Mucosa of descending colon (tissue), 3 donors: ENCODE results near the gene TAF4. TPM values are rescaled to one million over a fixed set of nuclear protein-coding genes. Genes with fewer than 3 reads are reported as not detected.
"Not testable (repeated sequence)": the region's sequence is repeated elsewhere in the genome, so short reads cannot be mapped to it uniquely, and the experiment has no call there.

Source experiments
- ATAC-seq: fragments of 200-7000 bp; cut with Tn5 transposase; one replicate; pipeline ENCODE4 v1.9.1; 2020; ENCODE audit warnings: mild to moderate bottlenecking, moderate library complexity
- DNase-seq, 3 donors: peaks; one replicate each; pipeline ENCODE4 v3.0.0-alpha.2; 2020
- H3K36me3 ChIP-seq: fragments of 200-600 bp; one replicate; pipeline ENCODE4 v1.8.0; 2021; ENCODE audit warnings: low read depth, mild to moderate bottlenecking
- H3K4me1 ChIP-seq: fragments of 200-600 bp; one replicate; pipeline ENCODE4 v1.8.0; 2021; ENCODE audit warnings: low read depth, mild to moderate bottlenecking
- H3K4me3 ChIP-seq: fragments of 200-600 bp; one replicate; pipeline ENCODE4 v1.8.0; 2021; ENCODE audit warnings: mild to moderate bottlenecking
- H3K9me3 ChIP-seq: fragments of 200-600 bp; one replicate; pipeline ENCODE4 v1.8.0; 2021; ENCODE audit warnings: mild to moderate bottlenecking
- intact Hi-C, 2 donors: fragments of 100-400 bp; cut with DNase I in 1 of 2; cut with micrococcal nuclease in 1 of 2; formaldehyde crosslinking; loops; one replicate each; pipeline versions ENCODE4 v1.11.0 to v1.11.1; 2022; cut with DNase I, micrococcal nuclease
- total RNA-seq, 3 donors: library from RNA; stranded (reverse); fragmentation: NEBNext Ultra II Directional in 2 of 3; extraction: Animal tissue kit (Norgen Biotek cat#: 25700) in 2 of 3; gene quantifications; one replicate each; pipeline versions ENCODE4 v1.2.1 to v1.2.4, GENCODE V29; 2021 to 2023
- TF ChIP-seq, protein P1 (sequence below): fragments of 200-600 bp; IDR thresholded peaks from one replicate; pipeline ENCODE4 v1.8.0; 2022; ENCODE audit warnings: antibody characterized with exemption, mild to moderate bottlenecking
- donor health status: DM: no; HTN: no; CAD: no; lungs with moderate emphysema.
- donor health status: DM: no; HTN: no; CAD: no.
- donor health status: DM: no; HTN: yes; CAD: no.

TAF4 gene
- total RNA-seq, 3 donors from 2014 or later: 23.8 to 28.3 (median 27.5) TPM

DNA sequence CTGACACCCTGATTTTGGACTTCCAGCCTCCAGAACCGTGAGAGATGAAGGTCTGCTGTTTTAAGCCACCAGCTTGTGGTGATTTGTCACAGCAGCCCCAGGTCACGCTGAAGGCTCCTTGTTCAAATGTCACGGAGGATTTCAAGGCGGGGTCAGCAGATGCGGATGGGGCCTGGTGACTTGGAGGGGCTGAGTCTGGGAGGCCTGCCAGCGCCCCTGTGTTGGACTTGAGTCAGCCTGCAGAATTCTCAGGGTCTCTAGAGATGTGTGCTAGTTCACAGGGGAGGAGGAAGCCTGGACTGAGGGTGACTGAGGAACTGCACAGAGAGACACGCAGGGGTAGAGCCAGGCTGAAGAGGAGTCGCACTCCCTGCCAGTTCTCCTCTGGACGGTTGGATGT is 19.5 kb upstream of the TAF4 start:
- Histone ChIP-seq H3K36me3 (no peaks in the 10 kb centered on the region), H3K4me3 (no peak overlapping the region), H3K9me3 (no peaks in the 10 kb centered on the region), H3K4me1 (no peaks in the 10 kb centered on the region)
- intact Hi-C loops: no loop called here
- TF ChIP-seq, protein P1, sequence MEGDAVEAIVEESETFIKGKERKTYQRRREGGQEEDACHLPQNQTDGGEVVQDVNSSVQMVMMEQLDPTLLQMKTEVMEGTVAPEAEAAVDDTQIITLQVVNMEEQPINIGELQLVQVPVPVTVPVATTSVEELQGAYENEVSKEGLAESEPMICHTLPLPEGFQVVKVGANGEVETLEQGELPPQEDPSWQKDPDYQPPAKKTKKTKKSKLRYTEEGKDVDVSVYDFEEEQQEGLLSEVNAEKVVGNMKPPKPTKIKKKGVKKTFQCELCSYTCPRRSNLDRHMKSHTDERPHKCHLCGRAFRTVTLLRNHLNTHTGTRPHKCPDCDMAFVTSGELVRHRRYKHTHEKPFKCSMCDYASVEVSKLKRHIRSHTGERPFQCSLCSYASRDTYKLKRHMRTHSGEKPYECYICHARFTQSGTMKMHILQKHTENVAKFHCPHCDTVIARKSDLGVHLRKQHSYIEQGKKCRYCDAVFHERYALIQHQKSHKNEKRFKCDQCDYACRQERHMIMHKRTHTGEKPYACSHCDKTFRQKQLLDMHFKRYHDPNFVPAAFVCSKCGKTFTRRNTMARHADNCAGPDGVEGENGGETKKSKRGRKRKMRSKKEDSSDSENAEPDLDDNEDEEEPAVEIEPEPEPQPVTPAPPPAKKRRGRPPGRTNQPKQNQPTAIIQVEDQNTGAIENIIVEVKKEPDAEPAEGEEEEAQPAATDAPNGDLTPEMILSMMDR: no peak
- ATAC-seq (no peak), DNase-seq (no peak)

DNA sequence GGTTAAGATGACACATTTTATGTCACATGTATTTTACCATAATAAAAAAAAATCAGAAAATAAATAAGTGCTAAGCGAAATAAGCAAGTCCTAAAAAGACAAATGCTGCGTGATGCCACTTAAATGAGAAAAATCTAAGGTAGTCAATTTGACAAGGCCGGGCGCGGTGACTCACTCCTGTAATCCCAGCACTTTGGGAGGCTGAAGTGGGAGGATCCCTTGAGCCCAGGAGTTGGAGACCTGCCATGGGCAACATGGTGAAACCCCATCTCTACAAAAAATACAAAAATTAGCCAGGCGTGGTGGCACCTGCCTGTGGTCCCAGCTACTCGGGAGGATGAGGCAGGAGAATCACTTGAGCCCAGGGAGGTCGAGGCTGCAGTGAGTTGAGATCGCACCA is 18.5 kb upstream of the TAF4 start:
- H3K4me1 ChIP-seq, H3K36me3 ChIP-seq, DNase-seq, intact Hi-C loops, H3K4me3 ChIP-seq, H3K9me3 ChIP-seq, ATAC-seq: not testable (repeated sequence)

DNA sequence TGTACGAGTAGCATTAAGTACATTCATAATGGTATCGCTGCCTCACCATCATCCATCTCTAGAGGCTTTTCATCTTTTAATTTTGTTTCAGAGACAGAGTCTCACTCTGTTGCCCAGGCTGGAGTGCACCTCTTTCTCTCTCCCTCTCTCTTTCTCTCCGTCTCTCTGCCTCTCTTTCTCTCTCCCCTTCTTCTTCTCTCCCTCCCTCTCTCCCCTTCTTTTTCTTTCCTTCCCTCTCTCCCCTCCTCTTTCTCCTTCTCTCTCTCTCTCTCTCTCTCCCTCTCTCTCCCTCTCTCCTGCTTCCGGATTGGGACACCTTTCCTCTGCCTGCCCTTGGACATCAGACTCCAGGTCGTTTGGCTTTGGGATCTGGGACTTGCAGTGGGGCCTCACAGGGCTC is 17.6 kb upstream of the TAF4 start:
- no peak for DNase-seq
- Histone ChIP-seq H3K36me3 (no peaks in the 10 kb centered on the region), H3K4me3 (no peak overlapping the region), H3K9me3 (no peaks in the 10 kb centered on the region), H3K4me1 (no peaks in the 10 kb centered on the region)
- ATAC-seq: no peak
- TF ChIP-seq, protein P1: no peak
- intact Hi-C loops: no loop called here

DNA sequence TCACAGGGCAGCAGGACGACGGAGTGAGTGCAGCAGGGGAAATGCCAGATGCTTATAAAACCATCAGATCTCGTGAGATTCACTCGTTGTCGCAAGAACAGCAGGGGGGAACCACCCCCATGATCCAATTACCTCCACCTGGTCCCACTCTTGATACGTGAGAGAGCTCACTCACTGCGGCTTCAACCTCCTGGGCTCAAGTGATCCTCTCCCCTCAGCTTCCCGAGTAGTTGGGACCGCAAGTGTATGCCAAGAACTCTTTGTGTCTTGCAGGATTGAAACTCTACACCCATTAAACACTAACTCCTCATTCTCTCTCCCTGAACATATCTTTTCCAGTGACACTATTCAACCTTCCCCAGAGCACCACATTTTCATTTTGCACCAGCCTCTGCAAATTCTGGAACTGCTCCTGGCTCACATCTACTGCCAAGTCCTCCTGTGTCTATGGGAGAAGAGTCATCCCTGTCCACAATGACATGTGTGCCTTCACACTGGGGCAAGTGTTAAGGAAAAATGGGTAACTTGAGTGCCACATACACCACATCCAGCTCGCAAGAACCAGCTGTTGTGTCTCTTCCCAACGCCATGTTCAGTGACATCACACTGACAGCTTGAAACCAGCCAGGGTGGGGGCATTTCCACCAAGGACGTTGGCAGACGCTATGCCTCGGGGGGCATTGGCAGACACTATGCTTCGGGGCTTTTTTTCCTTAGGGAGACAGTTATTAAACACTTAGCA is 14.7 kb upstream of the TAF4 start:
- ATAC-seq (no peak), DNase-seq (no peak)
- H3K36me3 ChIP-seq: no peaks in the 10 kb centered on the region
- H3K4me3 ChIP-seq: no peak overlapping the region
- H3K9me3 ChIP-seq: peaks cover 12% of the 10 kb centered on the region
- TF ChIP-seq, protein P1: no peak
- no peaks in the 10 kb centered on the region for H3K4me1 ChIP-seq
- intact Hi-C loops: no loop called here

DNA sequence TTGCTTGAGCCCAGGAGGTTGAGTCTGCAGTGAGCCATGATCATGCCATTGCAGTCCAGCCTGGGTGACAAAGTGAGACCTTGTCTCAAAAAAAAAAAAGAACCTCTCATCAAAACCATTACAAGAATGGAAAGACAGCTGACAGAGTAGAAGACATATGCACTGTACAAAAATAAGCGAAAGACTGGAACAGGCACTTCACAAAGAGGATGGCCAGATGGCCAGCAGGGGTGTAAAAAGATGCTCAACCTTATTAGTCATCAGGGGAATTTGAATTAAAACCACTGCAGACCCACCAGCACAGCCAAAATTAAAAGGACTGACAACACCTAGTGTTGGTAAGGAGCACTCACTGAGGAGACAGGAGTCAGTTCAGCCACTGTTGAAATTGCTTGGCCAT is 13.5 kb upstream of the TAF4 start:
- TF ChIP-seq, protein P1: no peak
- intact Hi-C loops: no loop called here
- Histone ChIP-seq H3K9me3 (peaks cover 21% of the 10 kb centered on the region), H3K4me3 (no peak overlapping the region), H3K4me1 (no peaks in the 10 kb centered on the region), H3K36me3 (no peaks in the 10 kb centered on the region)
- DNase-seq: no peak
- ATAC-seq: no peak

DNA sequence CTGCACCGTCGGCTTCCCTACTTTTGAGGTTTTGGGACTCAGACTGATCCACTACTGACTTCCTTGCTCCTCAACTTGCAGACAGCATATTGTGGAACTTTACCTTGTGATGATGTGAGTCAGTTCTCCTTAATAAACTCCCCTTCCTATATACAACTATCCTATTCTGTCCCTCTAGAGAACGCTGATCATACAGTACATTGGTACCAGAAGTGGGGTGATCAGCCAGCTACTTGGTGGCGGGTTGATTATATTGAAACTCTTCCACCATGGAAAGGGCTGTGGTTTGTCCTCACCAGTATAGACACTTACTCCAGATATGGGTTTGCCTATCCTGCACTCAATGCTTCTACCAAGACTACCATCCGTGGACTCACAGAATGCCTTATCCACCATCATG is 7.6 kb upstream of the TAF4 start:
- intact Hi-C loops: no loop called here
- DNase-seq: no peak
- no peak for ATAC-seq
- H3K4me3 ChIP-seq: no peak overlapping the region
- TF ChIP-seq, protein P1: no peak
- H3K9me3 ChIP-seq: peaks cover 26% of the 10 kb centered on the region
- H3K36me3 ChIP-seq: no peaks in the 10 kb centered on the region
- peaks cover 19% of the 10 kb centered on the region for H3K4me1 ChIP-seq

DNA sequence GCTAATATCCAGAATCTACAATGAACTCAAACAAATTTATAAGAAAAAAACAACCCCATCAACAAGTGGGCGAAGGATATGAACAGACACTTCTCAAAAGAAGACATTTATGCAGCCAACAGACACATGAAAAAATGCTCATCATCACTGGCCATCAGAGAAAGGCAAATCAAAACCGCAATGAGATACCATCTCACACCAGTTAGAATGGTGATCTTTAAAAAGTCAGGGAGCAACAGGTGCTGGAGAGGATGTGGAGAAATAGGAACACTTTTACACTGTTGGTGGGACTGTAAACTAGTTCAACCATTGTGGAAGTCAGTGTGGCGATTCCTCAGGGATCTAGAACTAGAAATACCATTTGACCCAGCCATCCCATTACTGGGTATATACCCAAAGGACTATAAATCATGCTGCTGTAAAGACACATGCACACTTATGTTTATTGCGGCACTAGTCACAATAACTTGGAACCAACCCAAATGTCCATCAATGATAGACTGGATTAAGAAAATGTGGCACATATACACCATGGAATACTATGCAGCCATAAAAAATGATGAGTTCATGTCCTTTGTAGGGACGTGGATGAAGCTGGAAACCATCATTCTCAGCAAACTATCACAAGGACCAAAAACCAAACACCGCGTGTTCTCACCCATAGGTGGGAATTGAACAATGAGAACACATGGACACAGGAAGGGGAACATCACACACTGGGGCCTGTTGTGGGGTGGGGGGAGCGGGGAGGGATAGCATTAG is 6.2 kb upstream of the TAF4 start:
- DNase-seq, H3K4me3 ChIP-seq, ATAC-seq, H3K36me3 ChIP-seq, intact Hi-C loops: not testable (repeated sequence)
- Histone ChIP-seq H3K4me1 (peaks cover 34% of the 10 kb centered on the region), H3K9me3 (peaks cover 26% of the 10 kb centered on the region)
